PFSK-1 (cell line): ENCODE measurements around the gene WDR35. TPM values are rescaled to one million over a fixed set of nuclear protein-coding genes. Genes with fewer than 3 reads are reported as not detected.

Experiments used
- FOXP2 ChIP-seq: optimal IDR thresholded peaks from 2 replicates; pipeline ENCODE3; 2011; ENCODE audit warnings: borderline replicate concordance, control low read depth, inconsistent platforms; ENCODE audit not compliant: insufficient read depth; ENCODE audit errors: extremely low read length, extremely low read depth
- POLR2AphosphoS5 ChIP-seq: IDR thresholded peaks from 2 replicates; pipeline ENCODE4 v1.6.1; 2012; ENCODE audit warnings: low read depth, mild to moderate bottlenecking, control low read depth, low read length, moderate library complexity
- SIN3A ChIP-seq: IDR thresholded peaks from 2 replicates; pipeline ENCODE4 v1.6.1; 2012; ENCODE audit warnings: mild to moderate bottlenecking, low read length, moderate library complexity, borderline replicate concordance; ENCODE audit not compliant: insufficient read depth
- TAF1 ChIP-seq: IDR thresholded peaks from 2 replicates; pipeline ENCODE4 v1.6.1; 2012; ENCODE audit warnings: low read length, control low read depth, borderline replicate concordance; ENCODE audit not compliant: insufficient read depth
- polyA plus RNA-seq: library from polyadenylated mRNA; unstranded; fragments of >200 nt; gene quantifications from one replicate; pipeline ENCODE4 v1.2.1, GENCODE V29; 2012; ENCODE audit warnings: low read depth, missing spikeins; ENCODE audit not compliant: insufficient read length
- TF ChIP-seq, protein P1 (sequence below), 2 experiments: IDR thresholded peaks; 2 replicates each; pipeline versions ENCODE4 v1.6.1 to v1.8.0; 2011 to 2012; ENCODE audit warnings: low read depth in 2 of 2, low read length in 2 of 2, control low read depth in 1 of 2, inconsistent platforms in 1 of 2, mild to moderate bottlenecking in 1 of 2, moderate library complexity in 1 of 2; ENCODE audit not compliant: insufficient read depth in 1 of 2

WDR35 gene
- 4.2 TPM for polyA plus RNA-seq

DNA sequence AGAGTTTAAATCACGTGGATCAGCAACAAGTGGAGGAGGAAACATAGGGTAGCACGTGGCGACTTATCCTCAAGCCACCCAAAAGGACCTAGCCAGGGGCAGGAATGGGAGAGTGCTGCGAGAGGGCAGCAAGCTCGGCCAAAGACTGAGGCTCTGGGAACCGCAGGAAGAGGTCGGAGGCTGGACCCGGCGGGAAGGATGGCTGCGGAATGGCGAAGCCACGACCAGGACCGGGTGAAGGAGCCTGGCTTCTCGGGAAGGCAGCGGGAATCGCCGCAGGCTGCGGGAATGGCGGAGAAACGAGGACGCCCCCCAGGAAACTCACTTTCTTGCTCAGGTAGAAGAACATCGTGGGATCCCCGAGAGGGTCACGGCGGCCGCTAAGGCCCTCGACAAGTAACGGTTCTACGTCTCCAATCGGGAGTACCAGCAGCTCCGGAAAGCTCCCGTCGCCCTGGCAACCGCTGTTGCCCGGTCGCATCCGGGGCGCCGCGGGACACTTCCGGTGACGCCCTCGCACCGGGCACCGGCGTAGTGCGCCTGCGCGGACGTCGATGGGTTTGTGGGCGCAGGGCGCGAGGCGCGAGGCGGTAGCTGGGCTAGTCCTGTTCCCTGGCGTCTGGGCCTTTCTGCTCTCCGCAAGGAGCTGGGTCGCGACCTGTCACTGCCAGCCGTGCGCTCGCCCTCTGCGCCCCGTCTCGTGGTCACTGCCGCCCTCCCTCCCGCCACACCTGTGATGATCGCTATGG lies at the start of gene WDR35:
TSS of gene WDR35 (minus strand) at position 439 of the 749 bp plus-strand sequence. CDS start at position 349, 90 bp downstream.
- TF ChIP-seq TAF1 = peak; percentile 37; the same call in 1 of the 2 replicates
- TF ChIP-seq POLR2AphosphoS5 = peak; percentile 82
- peak; percentile 99 for TF ChIP-seq FOXP2
- TF ChIP-seq, protein P1, sequence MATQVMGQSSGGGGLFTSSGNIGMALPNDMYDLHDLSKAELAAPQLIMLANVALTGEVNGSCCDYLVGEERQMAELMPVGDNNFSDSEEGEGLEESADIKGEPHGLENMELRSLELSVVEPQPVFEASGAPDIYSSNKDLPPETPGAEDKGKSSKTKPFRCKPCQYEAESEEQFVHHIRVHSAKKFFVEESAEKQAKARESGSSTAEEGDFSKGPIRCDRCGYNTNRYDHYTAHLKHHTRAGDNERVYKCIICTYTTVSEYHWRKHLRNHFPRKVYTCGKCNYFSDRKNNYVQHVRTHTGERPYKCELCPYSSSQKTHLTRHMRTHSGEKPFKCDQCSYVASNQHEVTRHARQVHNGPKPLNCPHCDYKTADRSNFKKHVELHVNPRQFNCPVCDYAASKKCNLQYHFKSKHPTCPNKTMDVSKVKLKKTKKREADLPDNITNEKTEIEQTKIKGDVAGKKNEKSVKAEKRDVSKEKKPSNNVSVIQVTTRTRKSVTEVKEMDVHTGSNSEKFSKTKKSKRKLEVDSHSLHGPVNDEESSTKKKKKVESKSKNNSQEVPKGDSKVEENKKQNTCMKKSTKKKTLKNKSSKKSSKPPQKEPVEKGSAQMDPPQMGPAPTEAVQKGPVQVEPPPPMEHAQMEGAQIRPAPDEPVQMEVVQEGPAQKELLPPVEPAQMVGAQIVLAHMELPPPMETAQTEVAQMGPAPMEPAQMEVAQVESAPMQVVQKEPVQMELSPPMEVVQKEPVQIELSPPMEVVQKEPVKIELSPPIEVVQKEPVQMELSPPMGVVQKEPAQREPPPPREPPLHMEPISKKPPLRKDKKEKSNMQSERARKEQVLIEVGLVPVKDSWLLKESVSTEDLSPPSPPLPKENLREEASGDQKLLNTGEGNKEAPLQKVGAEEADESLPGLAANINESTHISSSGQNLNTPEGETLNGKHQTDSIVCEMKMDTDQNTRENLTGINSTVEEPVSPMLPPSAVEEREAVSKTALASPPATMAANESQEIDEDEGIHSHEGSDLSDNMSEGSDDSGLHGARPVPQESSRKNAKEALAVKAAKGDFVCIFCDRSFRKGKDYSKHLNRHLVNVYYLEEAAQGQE (IDR thresholded peaks at IDR 0.05; ENCODE audit: insufficient read depth in 1 of 2, low read depth in 2 of 2, low read length in 2 of 2) = peak; percentile 55 to 78; a peak in 2 of 4 replicates
- no peak; the same call in 1 of the 2 replicates for TF ChIP-seq SIN3A

DNA sequence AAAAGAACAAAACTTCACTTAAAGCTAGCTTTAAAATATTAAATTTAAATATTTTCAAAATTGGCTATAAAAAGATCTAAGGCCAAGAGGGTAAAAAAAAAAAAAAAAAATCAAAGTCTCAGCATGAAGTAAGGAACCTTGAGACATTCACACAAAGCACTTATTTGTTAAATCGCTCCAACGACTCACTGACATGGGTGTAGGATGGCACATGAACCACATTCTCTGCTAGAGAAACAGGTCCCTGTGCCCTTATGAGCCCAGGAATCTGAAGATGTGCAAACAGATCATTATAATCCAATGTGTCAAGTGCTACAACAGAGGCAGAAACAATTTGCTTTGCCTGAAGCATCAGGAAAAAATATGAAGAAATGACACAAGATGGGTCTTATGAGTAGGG lies 47.8 kb upstream of the WDR35 start:
- TF ChIP-seq FOXP2 (no peak), POLR2AphosphoS5 (no peak), TAF1 (no peak), SIN3A (no peak)
- TF ChIP-seq, protein P1 (IDR thresholded peaks at IDR 0.05; ENCODE audit: insufficient read depth in 1 of 2, low read depth in 2 of 2, low read length in 2 of 2) = no peak

DNA sequence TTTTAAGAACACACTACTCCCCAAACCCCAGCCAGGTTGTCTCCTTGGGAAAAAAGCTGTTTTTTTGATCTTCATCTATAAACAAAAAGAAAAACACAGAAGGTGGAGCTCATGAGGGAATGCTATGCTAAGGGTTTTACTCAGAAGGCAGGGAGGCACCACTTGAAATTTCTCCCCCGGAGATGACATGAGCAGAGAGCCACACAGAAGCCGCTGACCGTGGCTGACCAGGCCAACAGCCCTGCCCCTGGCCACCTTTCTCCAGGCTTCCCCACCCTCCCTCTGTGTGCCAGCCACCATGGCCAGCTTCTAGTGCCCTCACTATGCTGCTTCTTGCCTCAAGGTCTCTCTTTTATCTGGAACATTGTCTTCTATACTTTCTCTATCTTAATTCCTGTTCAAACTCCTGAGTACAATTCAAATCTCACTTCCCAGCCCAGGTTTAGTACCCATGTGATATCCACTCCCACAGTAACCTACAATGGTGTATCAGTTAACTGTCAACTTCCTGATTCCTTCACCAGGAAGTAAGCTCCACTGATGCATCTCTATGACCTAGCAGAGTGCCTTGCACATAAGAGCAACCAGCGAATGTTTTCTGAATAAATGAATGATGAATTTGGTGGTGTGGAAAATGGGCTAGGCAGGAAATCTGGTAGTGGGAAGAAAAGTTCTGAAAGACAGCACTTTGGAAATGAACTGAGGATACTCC lies 46.2 kb upstream of the WDR35 start:
- TF ChIP-seq TAF1 = no peak; the same call in 1 of the 2 replicates
- TF ChIP-seq POLR2AphosphoS5 = peak; percentile 46; the same call in 1 of the 2 replicates
- TF ChIP-seq, protein P1 (IDR thresholded peaks at IDR 0.05; ENCODE audit: insufficient read depth in 1 of 2, low read depth in 2 of 2, low read length in 2 of 2) = 0 out of 4 replicates have a peak, but pooled peaks of 1 of the 2 experiments have one; percentile 33
- TF ChIP-seq FOXP2 = no peak
- TF ChIP-seq SIN3A = peak; percentile 64; the same call in 1 of the 2 replicates

DNA sequence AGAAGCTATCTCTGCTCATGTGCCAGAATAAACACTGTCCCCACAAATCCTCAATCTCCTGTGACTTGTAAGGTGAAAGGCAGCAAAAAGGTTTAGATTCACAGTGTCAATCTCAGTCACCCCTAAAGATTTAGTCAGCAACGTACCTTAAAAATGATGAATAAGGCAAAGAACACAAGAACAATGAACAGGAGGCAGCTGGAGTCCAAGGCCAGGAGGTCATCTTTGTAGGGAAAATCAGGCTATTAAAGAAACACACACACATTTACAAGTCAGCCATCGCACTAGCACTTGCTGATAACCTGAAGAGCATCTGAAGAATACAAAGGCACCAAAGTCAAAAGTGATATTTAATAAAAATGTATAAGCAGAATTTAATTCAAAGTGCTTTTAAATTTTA lies 44.9 kb upstream of the WDR35 start:
- TF ChIP-seq POLR2AphosphoS5 = no peak
- TF ChIP-seq, protein P1 (IDR thresholded peaks at IDR 0.05; ENCODE audit: insufficient read depth in 1 of 2, low read depth in 2 of 2, low read length in 2 of 2) = no peak
- TF ChIP-seq FOXP2 = no peak
- TF ChIP-seq SIN3A = no peak
- no peak for TF ChIP-seq TAF1
